Spinal cord (tissue), 10 donors: Measurements from ENCODE around the gene ADK. TPM values are rescaled to one million over a fixed set of nuclear protein-coding genes. Genes with fewer than 3 reads are reported as not detected.

ENCODE experiments used
- DNase-seq, 6 donors: peaks; one replicate each; pipeline versions ENCODE4 v3.0.0 to v3.0.0-alpha.2; 2013 to 2015; ENCODE audit warnings: low spot score in 6 of 6, low read depth in 4 of 6
- H3K27ac ChIP-seq: one replicate; pipeline ENCODE4 v1.5.1; 2013; ENCODE audit warnings: low read depth, low read length, control low read depth
- H3K27me3 ChIP-seq: one replicate; pipeline ENCODE4 v1.6.1; 2013; ENCODE audit warnings: low read length; ENCODE audit not compliant: control insufficient read depth, insufficient read depth
- H3K36me3 ChIP-seq: one replicate; pipeline ENCODE4 v1.6.1; 2013; ENCODE audit warnings: low read length; ENCODE audit not compliant: control insufficient read depth, insufficient read depth
- H3K4me1 ChIP-seq: one replicate; pipeline ENCODE4 v1.6.1; 2013; ENCODE audit warnings: low read length; ENCODE audit not compliant: control insufficient read depth, insufficient read depth
- H3K4me3 ChIP-seq: one replicate; pipeline ENCODE4 v1.5.1; 2013; ENCODE audit warnings: low read depth, low read length, control low read depth
- H3K9me3 ChIP-seq: one replicate; pipeline ENCODE4 v1.6.1; 2013; ENCODE audit warnings: low read length; ENCODE audit not compliant: control insufficient read depth, insufficient read depth
- WGBS: methylation state at CpG from one replicate; pipeline ENCODE4 v1.1.5; 2013; ENCODE audit warnings: missing lambda C conversion rate; ENCODE audit not compliant: insufficient coverage; 5-methylcytosine and 5-hydroxymethylcytosine counted together
- polyA plus RNA-seq, 2 donors: library from polyadenylated mRNA; unstranded; fragments of 120-200 nt; gene quantifications; one replicate each; pipeline ENCODE4 v1.2.1, GENCODE V29; 2013; ENCODE audit not compliant: insufficient read length in 2 of 2
- total RNA-seq, 2 donors: library from RNA; depleted of rRNA in 1 of 2; stranded (reverse); fragments of 120-200 nt in 1 of 2; fragments of >200 nt in 1 of 2; gene quantifications; one replicate each; pipeline versions ENCODE4 v1.2.3 to v1.2.4, GENCODE V29; 2013 to 2014
- donor health status: healthy.

ADK gene
- total and polyA plus RNA-seq, 4 donors = 46.9 to 58.9 (median 51.1) TPM

DNA sequence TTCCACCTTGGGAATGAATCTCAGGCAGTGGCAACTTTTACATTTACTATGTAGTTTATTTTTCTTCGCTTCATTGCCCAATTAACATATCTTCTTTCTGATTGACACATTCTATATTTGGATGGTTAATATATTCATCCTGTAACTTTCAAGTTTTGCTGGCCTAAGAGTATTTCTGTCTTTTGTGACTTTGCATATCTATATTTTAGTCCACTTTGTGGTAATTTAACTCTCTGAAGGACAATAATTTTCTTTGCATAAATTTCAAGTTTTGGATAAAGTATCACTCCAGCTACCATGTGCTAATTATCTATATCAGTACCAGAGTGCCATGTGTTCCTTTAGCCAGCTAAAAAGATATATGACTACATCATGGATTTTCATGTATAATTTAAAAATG is 523.9 kb downstream of the ADK start:
- no peaks in the 10 kb centered on the region for H3K27me3 ChIP-seq
- H3K4me3 ChIP-seq = no peak overlapping the region
- WGBS = no CpG with 5 or more reads among the region's 1 CpG
- DNase-seq = peak in 1 of 6 donors; percentile 18
- H3K27ac ChIP-seq = no peak overlapping the region
- H3K4me1 ChIP-seq = no peaks in the 10 kb centered on the region
- no peaks in the 10 kb centered on the region for H3K9me3 ChIP-seq
- peaks cover 11% of the 10 kb centered on the region for H3K36me3 ChIP-seq

DNA sequence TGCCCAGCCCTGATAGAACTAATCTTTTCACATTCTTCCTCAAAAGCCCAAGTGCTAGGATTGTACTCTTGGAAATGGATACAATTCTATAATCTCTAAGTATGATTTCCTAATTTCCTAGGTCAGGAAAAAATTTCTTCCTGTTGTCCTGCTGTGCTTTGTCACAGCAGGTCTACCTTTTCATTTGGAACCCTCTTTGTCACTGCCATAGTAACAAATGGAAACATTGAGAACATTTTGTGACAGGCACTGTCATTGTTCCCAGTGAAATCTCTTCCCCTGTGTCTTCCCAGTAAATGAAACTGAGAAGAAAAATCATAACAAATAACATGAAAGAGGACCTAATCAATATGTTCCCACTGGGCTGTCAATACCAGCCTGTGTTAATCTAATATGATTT is 524.5 kb downstream of the ADK start:
- H3K36me3 ChIP-seq = peaks cover 11% of the 10 kb centered on the region
- H3K27ac ChIP-seq = no peak overlapping the region
- peak in 1 of 6 donors; percentile 2 for DNase-seq
- H3K4me3 ChIP-seq = no peak overlapping the region
- no peaks in the 10 kb centered on the region for H3K27me3 ChIP-seq
- H3K4me1 ChIP-seq = no peaks in the 10 kb centered on the region
- H3K9me3 ChIP-seq = no peaks in the 10 kb centered on the region

DNA sequence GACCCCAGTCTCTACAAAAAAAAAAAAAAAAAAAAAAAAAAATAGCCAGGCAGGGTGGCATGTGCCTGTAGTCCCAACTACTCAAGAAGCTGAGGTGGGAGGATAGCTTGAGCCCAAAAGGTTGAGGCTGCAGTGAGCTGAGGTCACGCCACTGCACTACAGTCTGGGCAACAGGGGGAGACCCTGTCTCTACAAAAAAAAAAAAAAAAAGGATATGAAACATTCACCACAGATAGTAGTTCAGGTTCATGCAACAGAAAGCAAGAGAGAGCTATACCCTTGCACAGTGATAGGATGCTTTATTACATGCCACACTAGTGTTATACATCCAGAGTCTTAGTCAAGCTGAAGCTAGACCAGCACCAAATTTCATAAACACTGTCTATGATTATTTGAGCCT is 526.9 kb downstream of the ADK start:
- Histone ChIP-seq H3K27ac (no peak overlapping the region), H3K4me3 (no peak overlapping the region), H3K27me3 (no peaks in the 10 kb centered on the region), H3K36me3 (peaks cover 11% of the 10 kb centered on the region), H3K4me1 (no peaks in the 10 kb centered on the region), H3K9me3 (no peaks in the 10 kb centered on the region)
- DNase-seq = no peak
- WGBS = 100% methylated on average over 1 of the region's 1 CpG

DNA sequence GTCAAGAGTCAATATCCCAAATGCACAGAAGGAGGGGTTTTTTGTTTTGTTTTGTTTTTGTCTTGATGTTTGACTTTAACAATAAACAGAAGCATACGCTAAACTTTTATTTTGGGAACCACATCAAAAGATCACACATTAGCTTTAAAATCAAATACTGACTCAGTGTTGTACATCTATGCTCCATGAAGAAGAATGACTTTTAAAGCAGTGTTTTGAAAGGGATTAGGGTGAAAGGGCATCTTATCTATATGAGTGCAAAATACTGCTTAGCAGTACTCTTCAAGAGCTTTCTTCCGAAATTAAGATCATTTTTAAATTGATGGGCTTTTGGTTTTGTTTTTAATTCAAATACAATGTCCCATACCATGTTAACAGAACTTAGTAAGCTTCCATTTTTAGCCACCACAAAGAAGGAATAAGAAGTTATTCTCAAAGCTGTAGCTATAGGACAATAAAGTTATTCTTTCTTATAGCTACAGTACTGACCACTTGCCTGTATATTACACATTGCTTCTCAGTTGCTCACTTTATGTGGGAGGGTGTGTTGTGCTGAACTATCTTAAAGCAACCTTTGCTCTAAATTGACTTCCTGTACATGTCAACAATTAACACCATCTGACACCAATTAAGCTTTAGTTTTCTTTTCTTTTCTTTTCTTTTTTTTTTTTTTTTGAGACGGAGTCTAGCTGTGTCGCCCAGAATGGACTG is 531.1 kb downstream of the ADK start:
- no peaks in the 10 kb centered on the region for H3K4me1 ChIP-seq
- no peak overlapping the region for H3K4me3 ChIP-seq
- no peak overlapping the region for H3K27ac ChIP-seq
- no peaks in the 10 kb centered on the region for H3K36me3 ChIP-seq
- WGBS = 60% methylated on average over 2 of the region's 4 CpGs
- DNase-seq = no peak
- H3K9me3 ChIP-seq = no peaks in the 10 kb centered on the region
- H3K27me3 ChIP-seq = no peaks in the 10 kb centered on the region

DNA sequence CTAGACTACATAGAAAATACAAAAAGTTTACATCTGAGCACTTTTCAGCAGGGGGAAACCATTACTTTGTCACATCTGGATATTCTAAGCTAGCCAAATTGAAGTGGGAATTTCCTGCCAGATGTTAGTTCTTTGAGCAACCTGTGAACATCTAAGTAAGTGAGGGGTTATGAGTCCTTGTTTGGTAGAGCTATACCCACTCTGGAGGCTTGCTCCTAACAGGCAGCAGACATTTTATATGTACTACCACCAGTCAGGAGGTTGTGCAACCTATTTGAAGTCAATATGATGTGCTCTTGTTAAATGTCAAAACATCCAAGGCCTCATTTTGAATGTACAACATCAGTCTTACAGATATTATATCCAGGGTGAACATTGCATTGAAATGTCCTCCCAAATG is 532.0 kb downstream of the ADK start:
- no peak for DNase-seq
- no peaks in the 10 kb centered on the region for H3K4me1 ChIP-seq
- no peak overlapping the region for H3K27ac ChIP-seq
- no peak overlapping the region for H3K4me3 ChIP-seq
- H3K27me3 ChIP-seq = no peaks in the 10 kb centered on the region
- no peaks in the 10 kb centered on the region for H3K9me3 ChIP-seq
- no peaks in the 10 kb centered on the region for H3K36me3 ChIP-seq

DNA sequence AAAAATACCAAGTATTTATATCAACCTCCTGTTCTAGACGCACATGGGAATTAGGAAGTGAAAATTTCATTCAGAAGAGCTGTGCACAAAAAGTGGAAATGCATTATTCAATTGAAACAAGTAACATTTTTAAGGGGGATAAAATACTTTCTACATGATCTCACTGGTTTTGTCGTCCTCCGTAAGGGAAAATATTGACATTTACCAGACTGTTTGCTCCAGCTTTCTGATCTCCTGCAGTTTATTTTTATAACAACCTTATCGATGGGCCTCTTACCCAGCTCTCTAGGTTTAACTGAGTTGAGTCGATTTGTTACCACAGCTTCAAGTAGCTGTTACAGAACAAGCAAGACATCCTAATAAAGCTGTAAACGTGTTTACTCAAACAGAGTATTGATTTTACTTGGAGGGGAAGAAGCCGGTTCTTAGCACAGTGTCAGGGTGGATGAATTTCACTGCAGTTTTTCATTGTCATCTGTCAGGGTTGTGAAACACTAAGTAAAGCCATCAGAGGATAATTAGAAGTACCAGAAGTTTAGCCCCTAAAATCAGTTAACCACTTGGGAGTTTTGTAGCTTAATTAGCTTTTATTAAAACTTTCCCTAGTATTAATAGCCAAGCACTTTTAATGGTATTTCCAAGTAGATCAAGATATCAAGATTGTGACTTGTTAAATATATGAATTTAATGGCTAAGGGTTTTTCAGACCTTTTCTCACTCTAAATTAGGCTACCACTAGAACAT is 532.8 kb downstream of the ADK start:
- no CpG with 5 or more reads among the region's 7 CpGs for WGBS
- peak in 1 of 6 donors; percentile 24 for DNase-seq
- H3K9me3 ChIP-seq = no peaks in the 10 kb centered on the region

DNA sequence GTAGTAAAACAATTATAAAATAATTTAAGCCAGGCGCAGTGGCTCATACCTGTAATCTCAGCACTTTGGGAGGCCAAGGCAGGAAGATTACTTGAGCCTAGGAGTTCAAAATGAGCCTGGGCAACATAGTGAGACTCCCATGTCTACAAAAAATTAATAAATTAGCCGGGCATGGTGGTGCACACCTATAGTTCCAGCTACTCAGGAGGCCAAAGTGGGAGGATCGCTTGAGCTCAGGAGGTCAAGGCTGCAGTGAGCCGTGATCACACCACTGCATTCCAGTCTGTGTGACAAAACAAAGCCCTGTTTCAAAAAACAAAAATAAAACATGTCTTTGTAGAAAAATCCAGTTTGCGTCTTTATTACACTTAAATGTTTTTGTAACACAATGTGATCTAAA is 533.4 kb downstream of the ADK start:
- Histone ChIP-seq H3K27ac (no peak overlapping the region), H3K4me3 (no peak overlapping the region), H3K4me1 (no peaks in the 10 kb centered on the region), H3K27me3 (no peaks in the 10 kb centered on the region), H3K9me3 (no peaks in the 10 kb centered on the region), H3K36me3 (no peaks in the 10 kb centered on the region)
- WGBS = 91% methylated on average over 3 of the region's 5 CpGs
- DNase-seq = no peak

More for the DNA sequence above, 532.8 kb downstream of the ADK start:
- Histone ChIP-seq H3K4me3 (no peak overlapping the region), H3K27me3 (no peaks in the 10 kb centered on the region), H3K27ac (no peak overlapping the region), H3K36me3 (no peaks in the 10 kb centered on the region), H3K4me1 (no peaks in the 10 kb centered on the region)

DNA sequence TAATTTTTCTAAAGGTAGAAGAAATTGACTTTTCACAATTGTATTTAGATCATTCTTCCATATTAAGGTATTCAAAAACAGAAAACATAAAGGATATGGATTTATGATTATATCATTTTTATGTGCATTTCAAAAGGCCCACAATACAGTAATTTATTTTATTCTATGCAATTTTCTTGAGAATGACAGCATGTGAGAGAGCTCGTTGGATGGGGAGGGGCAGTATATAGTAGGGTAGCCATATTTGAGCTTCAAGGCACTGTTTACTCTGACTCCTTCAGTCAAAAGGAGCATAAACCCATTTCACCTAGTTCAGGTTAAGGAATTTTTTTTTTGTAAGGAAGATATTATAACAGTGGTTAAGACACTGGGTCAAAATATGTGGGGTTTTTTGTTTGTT is 534.5 kb downstream of the ADK start:
- no peak for DNase-seq
- H3K9me3 ChIP-seq = no peaks in the 10 kb centered on the region
- H3K4me3 ChIP-seq = no peak overlapping the region
- WGBS = no CpG with 5 or more reads among the region's 1 CpG
- H3K4me1 ChIP-seq = no peaks in the 10 kb centered on the region
- H3K27ac ChIP-seq = no peak overlapping the region
- H3K36me3 ChIP-seq = no peaks in the 10 kb centered on the region
- no peaks in the 10 kb centered on the region for H3K27me3 ChIP-seq

DNA sequence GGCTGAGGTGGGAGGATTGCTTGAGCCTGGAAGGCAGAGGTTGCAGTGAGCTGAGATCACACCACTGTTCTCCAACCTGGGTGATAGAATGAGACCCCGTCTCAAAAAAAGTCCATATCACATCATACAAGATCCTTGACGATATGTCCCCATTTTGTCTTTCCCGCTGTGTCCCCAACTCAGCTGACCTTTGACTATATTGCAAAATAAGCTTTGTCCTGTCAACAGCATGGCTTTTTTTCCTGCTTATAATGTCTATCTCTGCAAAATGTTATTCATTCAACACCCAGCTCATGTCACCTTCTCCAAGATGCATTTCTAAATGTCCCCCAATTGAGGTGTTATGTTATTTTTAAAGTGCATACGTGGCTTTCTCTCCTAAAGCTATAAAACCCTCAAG is 539.4 kb downstream of the ADK start:
- WGBS = 96% methylated on average over 3 of the region's 4 CpGs
- H3K27me3 ChIP-seq = no peaks in the 10 kb centered on the region
- DNase-seq = no peak
- no peak overlapping the region for H3K27ac ChIP-seq
- H3K9me3 ChIP-seq = no peaks in the 10 kb centered on the region
- H3K4me3 ChIP-seq = no peak overlapping the region
- no peaks in the 10 kb centered on the region for H3K4me1 ChIP-seq
- no peaks in the 10 kb centered on the region for H3K36me3 ChIP-seq

DNA sequence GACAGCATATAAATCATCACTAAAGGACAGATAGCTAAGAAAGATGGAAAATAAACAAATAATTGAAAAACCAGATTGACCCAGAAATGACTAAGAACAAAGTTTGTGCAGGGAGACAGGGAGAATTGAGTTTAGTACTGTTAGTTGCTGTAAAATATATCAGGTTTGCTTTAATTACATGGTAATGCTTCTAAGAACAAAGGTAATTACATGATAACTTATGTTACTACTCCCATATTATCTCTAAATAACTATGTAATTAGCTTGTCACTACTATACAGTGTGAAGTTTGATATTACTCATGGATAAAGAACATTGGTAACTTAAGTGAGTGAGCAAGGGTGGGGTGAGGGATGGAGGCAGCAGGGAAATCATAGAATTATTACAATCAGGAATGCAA is 540.1 kb downstream of the ADK start:
- H3K4me3 ChIP-seq = no peak overlapping the region
- H3K9me3 ChIP-seq = no peaks in the 10 kb centered on the region
- H3K4me1 ChIP-seq = no peaks in the 10 kb centered on the region
- H3K27me3 ChIP-seq = no peaks in the 10 kb centered on the region
- DNase-seq = no peak
- H3K27ac ChIP-seq = no peak overlapping the region
- H3K36me3 ChIP-seq = no peaks in the 10 kb centered on the region
